NCI-H226 (cell line): ENCODE results near the gene ASMTL.
"Not testable (repeated sequence)": the region's sequence is repeated elsewhere in the genome, so short reads cannot be mapped to it uniquely, and the experiment has no call there.

ENCODE experiments used
- DNase-seq: peaks from one replicate; pipeline ENCODE4 v3.0.0-alpha.2; 2015

ASMTL gene

GRCh38 chrX:1452516-1453394 is at the start of gene ASMTL:
TSS of gene ASMTL (minus strand) at chrX:1452909. CDS start at chrX:1452840, 69 bp downstream.
- peak; percentile 86 for DNase-seq

- DNase-seq = no peak
Measured at GRCh38 chrX:1502241-1502640, 49.5 kb upstream of the ASMTL start.

GRCh38 chrX:1500701-1501624 is 48.3 kb upstream of the ASMTL start:
- DNase-seq = no peak

GRCh38 chrX:1496076-1496475 is 43.4 kb upstream of the ASMTL start:
- no peak for DNase-seq

GRCh38 chrX:1493877-1494510 is 41.3 kb upstream of the ASMTL start:
- no peak for DNase-seq

- no peak for DNase-seq
Measured at GRCh38 chrX:1493412-1493811, 40.7 kb upstream of the ASMTL start.

GRCh38 chrX:1492421-1493012 is 39.8 kb upstream of the ASMTL start:
- no peak for DNase-seq

GRCh38 chrX:1491851-1492349 is 39.2 kb upstream of the ASMTL start:
- no peak for DNase-seq

- not testable (repeated sequence) for DNase-seq
Measured at GRCh38 chrX:1491248-1491647, 38.5 kb upstream of the ASMTL start.

GRCh38 chrX:1490723-1491122 is 38.0 kb upstream of the ASMTL start:
- not testable (repeated sequence) for DNase-seq

GRCh38 chrX:1489354-1489753 is 36.6 kb upstream of the ASMTL start:
- DNase-seq = not testable (repeated sequence)

- no peak for DNase-seq
Measured at GRCh38 chrX:1488745-1489144, 36.0 kb upstream of the ASMTL start.

GRCh38 chrX:1488141-1488540 is 35.4 kb upstream of the ASMTL start:
- DNase-seq = no peak

- DNase-seq = no peak
Measured at GRCh38 chrX:1487401-1487800, 34.7 kb upstream of the ASMTL start.

- DNase-seq = no peak
Measured at GRCh38 chrX:1486749-1487361, 34.1 kb upstream of the ASMTL start.

GRCh38 chrX:1486177-1486576 is 33.5 kb upstream of the ASMTL start:
- DNase-seq = no peak

GRCh38 chrX:1485033-1485432 is 32.3 kb upstream of the ASMTL start:
- no peak for DNase-seq

- DNase-seq = no peak
Measured at GRCh38 chrX:1484638-1485019, 31.9 kb upstream of the ASMTL start.

GRCh38 chrX:1483843-1484637 is 31.3 kb upstream of the ASMTL start:
- DNase-seq = no peak

- DNase-seq = not testable (repeated sequence)
Measured at GRCh38 chrX:1482530-1482928, 29.8 kb upstream of the ASMTL start.
